Esophagus squamous epithelium (tissue), 4 donors: ENCODE results near the gene ZEB2.

Source experiments
- POLR2A ChIP-seq, 4 donors: fragments of 450-650 bp; IDR thresholded peaks; one replicate each; pipeline ENCODE4 v1.6.1; 2017; ENCODE audit warnings: antibody characterized with exemption in 4 of 4, mild to moderate bottlenecking in 4 of 4, moderate library complexity in 3 of 4
- TF ChIP-seq, protein P1 (sequence below), 6 experiments: fragments of 450-650 bp in 4 of 6; fragments of 200-600 bp in 2 of 6; sonication (generic) in 2 of 6; IDR thresholded peaks; one replicate each; pipeline ENCODE4 v1.5.1; 2016 to 2019; ENCODE audit warnings: antibody characterized with exemption in 6 of 6, mild to moderate bottlenecking in 4 of 6, moderate library complexity in 4 of 6

DNA sequence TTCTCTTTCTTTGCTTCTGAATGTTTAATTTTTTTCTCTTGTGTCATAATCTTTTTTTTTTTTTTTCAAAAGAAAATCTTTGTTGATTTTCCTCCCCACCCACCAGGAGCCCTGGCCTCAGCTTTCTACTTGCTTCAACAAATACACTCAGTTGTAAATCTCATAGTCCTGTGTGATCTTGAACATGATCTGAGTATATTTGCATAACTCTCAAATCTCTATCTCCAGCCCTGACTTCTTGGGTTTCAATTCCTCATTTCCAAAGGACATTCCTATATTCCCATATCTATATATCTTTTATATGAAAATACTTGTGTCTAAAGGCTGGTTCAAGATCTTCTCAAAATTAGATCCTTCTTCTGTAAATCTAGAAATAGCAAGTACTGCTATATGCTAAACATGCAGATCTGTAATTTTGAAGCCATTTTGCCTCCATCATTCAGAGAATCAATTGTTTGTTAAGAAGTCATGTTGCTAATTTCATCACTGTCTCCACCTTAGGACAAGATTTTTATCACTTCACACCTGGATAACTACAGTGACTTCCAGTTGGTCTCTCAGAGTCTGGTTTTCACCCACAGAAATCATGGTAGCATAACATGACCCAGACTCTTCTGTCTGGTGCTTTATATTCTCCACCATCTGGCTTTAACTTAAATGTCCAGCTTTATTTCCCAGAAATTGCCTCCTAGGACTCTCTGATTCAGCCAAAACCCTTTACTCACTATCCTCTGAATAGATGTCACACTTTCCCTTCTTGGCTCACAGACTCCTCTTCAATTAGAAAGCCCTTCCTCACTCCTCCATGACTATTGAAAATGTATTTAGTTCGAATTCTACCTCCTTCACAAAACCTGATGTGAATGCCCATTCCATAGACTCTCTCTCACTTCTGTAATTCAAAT lies 98.1 kb downstream of the ZEB2 start:
- TF ChIP-seq, protein P1, sequence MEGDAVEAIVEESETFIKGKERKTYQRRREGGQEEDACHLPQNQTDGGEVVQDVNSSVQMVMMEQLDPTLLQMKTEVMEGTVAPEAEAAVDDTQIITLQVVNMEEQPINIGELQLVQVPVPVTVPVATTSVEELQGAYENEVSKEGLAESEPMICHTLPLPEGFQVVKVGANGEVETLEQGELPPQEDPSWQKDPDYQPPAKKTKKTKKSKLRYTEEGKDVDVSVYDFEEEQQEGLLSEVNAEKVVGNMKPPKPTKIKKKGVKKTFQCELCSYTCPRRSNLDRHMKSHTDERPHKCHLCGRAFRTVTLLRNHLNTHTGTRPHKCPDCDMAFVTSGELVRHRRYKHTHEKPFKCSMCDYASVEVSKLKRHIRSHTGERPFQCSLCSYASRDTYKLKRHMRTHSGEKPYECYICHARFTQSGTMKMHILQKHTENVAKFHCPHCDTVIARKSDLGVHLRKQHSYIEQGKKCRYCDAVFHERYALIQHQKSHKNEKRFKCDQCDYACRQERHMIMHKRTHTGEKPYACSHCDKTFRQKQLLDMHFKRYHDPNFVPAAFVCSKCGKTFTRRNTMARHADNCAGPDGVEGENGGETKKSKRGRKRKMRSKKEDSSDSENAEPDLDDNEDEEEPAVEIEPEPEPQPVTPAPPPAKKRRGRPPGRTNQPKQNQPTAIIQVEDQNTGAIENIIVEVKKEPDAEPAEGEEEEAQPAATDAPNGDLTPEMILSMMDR (IDR thresholded peaks at IDR 0.05): no peak
- TF ChIP-seq POLR2A (IDR thresholded peaks at IDR 0.05): no peak
